MM.1S (cell line): ENCODE data around the gene LRRC37A.
"Not testable (repeated sequence)": the region's sequence is repeated elsewhere in the genome, so short reads cannot be mapped to it uniquely, and the experiment has no call there.

ENCODE experiments used
- CTCF ChIP-seq: fragments of 300-600 bp; sonication (generic); IDR thresholded peaks from 2 replicates; pipeline ENCODE4 v1.5.1; 2016; ENCODE audit warnings: antibody characterized with exemption, low read length, mixed read lengths
- EZH2 ChIP-seq: fragments of 300-600 bp; sonication (generic); optimal IDR thresholded peaks from 2 replicates; pipeline ENCODE3; 2017; ENCODE audit warnings: low read depth, mild to moderate bottlenecking, antibody characterized with exemption, low read length, mixed read lengths

GRCh38 chr17:46256369-46256768 is 38.6 kb upstream of the LRRC37A start:
- TF ChIP-seq CTCF, EZH2: not testable (repeated sequence)
